ENCODE data around the gene ATF7.

ATF7 gene

GRCh38 chr12:53468282-53468681 lies 157.9 kb downstream of the ATF7 start:
- DNase-seq (ENCODE audit: low read depth in 1 of 2, low spot score in 1 of 2): no peak
- no peak overlapping the region for H3K27ac ChIP-seq (replicated peaks)
- no peaks in the 10 kb centered on the region for H3K27me3 ChIP-seq (ENCODE audit: insufficient read depth, poor library complexity, severe bottlenecking)
- no peak overlapping the region for H3K4me3 ChIP-seq (replicated peaks; ENCODE audit: insufficient read depth, low read length)
- TF ChIP-seq SPI1 (IDR thresholded peaks at IDR 0.05; ENCODE audit: borderline replicate concordance, low read depth): no peak
- no peak for TF ChIP-seq GABPA (IDR thresholded peaks at IDR 0.05; ENCODE audit: low read depth)
- TF ChIP-seq POLR2AphosphoS5 (IDR thresholded peaks at IDR 0.05; ENCODE audit: low read depth): no peak
- TF ChIP-seq, protein P1, sequence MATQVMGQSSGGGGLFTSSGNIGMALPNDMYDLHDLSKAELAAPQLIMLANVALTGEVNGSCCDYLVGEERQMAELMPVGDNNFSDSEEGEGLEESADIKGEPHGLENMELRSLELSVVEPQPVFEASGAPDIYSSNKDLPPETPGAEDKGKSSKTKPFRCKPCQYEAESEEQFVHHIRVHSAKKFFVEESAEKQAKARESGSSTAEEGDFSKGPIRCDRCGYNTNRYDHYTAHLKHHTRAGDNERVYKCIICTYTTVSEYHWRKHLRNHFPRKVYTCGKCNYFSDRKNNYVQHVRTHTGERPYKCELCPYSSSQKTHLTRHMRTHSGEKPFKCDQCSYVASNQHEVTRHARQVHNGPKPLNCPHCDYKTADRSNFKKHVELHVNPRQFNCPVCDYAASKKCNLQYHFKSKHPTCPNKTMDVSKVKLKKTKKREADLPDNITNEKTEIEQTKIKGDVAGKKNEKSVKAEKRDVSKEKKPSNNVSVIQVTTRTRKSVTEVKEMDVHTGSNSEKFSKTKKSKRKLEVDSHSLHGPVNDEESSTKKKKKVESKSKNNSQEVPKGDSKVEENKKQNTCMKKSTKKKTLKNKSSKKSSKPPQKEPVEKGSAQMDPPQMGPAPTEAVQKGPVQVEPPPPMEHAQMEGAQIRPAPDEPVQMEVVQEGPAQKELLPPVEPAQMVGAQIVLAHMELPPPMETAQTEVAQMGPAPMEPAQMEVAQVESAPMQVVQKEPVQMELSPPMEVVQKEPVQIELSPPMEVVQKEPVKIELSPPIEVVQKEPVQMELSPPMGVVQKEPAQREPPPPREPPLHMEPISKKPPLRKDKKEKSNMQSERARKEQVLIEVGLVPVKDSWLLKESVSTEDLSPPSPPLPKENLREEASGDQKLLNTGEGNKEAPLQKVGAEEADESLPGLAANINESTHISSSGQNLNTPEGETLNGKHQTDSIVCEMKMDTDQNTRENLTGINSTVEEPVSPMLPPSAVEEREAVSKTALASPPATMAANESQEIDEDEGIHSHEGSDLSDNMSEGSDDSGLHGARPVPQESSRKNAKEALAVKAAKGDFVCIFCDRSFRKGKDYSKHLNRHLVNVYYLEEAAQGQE (IDR thresholded peaks at IDR 0.05; ENCODE audit: insufficient replicate concordance, low read depth): no peak
- TF ChIP-seq, protein P2, sequence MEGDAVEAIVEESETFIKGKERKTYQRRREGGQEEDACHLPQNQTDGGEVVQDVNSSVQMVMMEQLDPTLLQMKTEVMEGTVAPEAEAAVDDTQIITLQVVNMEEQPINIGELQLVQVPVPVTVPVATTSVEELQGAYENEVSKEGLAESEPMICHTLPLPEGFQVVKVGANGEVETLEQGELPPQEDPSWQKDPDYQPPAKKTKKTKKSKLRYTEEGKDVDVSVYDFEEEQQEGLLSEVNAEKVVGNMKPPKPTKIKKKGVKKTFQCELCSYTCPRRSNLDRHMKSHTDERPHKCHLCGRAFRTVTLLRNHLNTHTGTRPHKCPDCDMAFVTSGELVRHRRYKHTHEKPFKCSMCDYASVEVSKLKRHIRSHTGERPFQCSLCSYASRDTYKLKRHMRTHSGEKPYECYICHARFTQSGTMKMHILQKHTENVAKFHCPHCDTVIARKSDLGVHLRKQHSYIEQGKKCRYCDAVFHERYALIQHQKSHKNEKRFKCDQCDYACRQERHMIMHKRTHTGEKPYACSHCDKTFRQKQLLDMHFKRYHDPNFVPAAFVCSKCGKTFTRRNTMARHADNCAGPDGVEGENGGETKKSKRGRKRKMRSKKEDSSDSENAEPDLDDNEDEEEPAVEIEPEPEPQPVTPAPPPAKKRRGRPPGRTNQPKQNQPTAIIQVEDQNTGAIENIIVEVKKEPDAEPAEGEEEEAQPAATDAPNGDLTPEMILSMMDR (IDR thresholded peaks at IDR 0.05; ENCODE audit: insufficient read depth, low read length): no peak

GRCh38 chr12:53467880-53468279 lies 158.3 kb downstream of the ATF7 start:
- no peak for DNase-seq (ENCODE audit: low read depth in 1 of 2, low spot score in 1 of 2)
- H3K27ac ChIP-seq (replicated peaks): no peak overlapping the region
- no peak overlapping the region for H3K4me3 ChIP-seq (replicated peaks; ENCODE audit: insufficient read depth, low read length)
- no peaks in the 10 kb centered on the region for H3K27me3 ChIP-seq (ENCODE audit: insufficient read depth, poor library complexity, severe bottlenecking)
- no peak for TF ChIP-seq POLR2AphosphoS5 (IDR thresholded peaks at IDR 0.05; ENCODE audit: low read depth)
- TF ChIP-seq GABPA (IDR thresholded peaks at IDR 0.05; ENCODE audit: low read depth): no peak
- TF ChIP-seq, protein P1 (IDR thresholded peaks at IDR 0.05; ENCODE audit: insufficient replicate concordance, low read depth): no peak
- no peak for TF ChIP-seq SPI1 (IDR thresholded peaks at IDR 0.05; ENCODE audit: borderline replicate concordance, low read depth)
- TF ChIP-seq, protein P2 (IDR thresholded peaks at IDR 0.05; ENCODE audit: insufficient read depth, low read length): no peak

GRCh38 chr12:53467082-53467481 lies 159.1 kb downstream of the ATF7 start:
- no peak overlapping the region for H3K27ac ChIP-seq (replicated peaks)
- no peaks in the 10 kb centered on the region for H3K27me3 ChIP-seq (ENCODE audit: insufficient read depth, poor library complexity, severe bottlenecking)
- no peak overlapping the region for H3K4me3 ChIP-seq (replicated peaks; ENCODE audit: insufficient read depth, low read length)
- no peak for TF ChIP-seq SPI1 (IDR thresholded peaks at IDR 0.05; ENCODE audit: borderline replicate concordance, low read depth)
- TF ChIP-seq GABPA (IDR thresholded peaks at IDR 0.05; ENCODE audit: low read depth): no peak
- no peak for TF ChIP-seq POLR2AphosphoS5 (IDR thresholded peaks at IDR 0.05; ENCODE audit: low read depth)
- TF ChIP-seq, protein P2 (IDR thresholded peaks at IDR 0.05; ENCODE audit: insufficient read depth, low read length): no peak
- TF ChIP-seq, protein P1 (IDR thresholded peaks at IDR 0.05; ENCODE audit: insufficient replicate concordance, low read depth): no peak
- no peak for DNase-seq (ENCODE audit: low read depth in 1 of 2, low spot score in 1 of 2)

Data from HL-60 (cell line).